T-helper 2 cell (primary cell): ENCODE results near the gene HOXA5.

ENCODE experiments used
- DNase-seq, 5 experiments: peaks; one replicate each; pipeline versions ENCODE4 v3.0.0 to v3.0.0-alpha.2; 2012 to 2022

The HOXA5 gene

GRCh38 chr7:27182285-27182841 is 38.9 kb upstream of the HOXA5 start:
- DNase-seq = peak in 1 of 5 experiments; percentile 1

- no peak for DNase-seq
Measured at GRCh38 chr7:27181795-27182275, 38.4 kb upstream of the HOXA5 start.

DNA sequence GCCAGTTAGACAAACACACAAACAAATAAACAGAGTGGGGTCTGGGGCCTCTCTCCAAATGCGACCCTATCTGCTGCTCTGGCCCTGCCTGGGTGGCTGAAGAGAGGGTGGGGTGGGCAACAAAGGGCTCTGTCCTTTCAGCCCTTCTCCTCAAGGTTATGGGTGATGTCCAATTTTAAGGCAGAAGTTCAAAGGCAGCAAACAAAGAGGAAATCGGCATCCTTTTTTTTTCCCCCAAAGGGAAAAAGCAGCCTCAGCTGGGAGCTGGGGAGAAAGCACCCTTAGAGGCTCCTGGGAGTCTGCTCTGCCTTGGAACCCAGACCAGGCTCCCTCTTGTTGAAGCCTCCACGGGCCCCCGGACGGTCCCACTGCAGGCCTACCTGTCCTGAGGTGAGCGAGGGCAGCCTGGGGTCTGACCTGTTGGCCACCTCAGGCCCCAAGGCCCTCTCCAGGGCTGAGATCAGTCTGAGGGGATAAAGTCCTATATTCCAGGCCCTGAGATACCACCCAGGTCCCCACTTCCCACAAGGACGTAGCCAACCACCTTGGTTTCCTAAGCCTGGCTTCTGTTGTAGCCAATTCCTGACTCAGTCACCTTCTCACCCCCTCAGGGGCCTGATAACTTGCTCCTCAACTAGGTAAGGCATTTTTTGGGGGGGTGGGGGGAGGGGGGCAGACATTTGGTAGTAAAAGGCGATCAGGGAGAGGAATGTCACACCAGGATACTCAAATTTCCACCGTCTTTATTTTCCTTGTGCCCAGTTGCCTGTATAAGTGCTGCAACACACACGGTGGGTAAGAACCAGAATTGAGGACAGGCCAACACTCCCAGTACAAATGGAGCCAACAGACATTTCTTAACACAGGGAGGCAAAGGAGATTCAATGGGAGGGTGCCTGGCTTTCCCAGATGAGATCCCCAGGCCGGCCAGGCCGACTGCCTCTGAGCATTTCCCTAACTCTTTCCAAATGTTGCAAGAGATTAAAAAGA is 37.2 kb upstream of the HOXA5 start:
- peak in 1 of 5 experiments; percentile 4 for DNase-seq

GRCh38 chr7:27179503-27180430 is 36.3 kb upstream of the HOXA5 start:
- DNase-seq = peak in 4 of 5 experiments; percentile 0 to 58 (median 42)

GRCh38 chr7:27179030-27179429 is 35.5 kb upstream of the HOXA5 start:
- DNase-seq = no peak

- no peak for DNase-seq
Measured at GRCh38 chr7:27178366-27178765, 34.9 kb upstream of the HOXA5 start.

DNA sequence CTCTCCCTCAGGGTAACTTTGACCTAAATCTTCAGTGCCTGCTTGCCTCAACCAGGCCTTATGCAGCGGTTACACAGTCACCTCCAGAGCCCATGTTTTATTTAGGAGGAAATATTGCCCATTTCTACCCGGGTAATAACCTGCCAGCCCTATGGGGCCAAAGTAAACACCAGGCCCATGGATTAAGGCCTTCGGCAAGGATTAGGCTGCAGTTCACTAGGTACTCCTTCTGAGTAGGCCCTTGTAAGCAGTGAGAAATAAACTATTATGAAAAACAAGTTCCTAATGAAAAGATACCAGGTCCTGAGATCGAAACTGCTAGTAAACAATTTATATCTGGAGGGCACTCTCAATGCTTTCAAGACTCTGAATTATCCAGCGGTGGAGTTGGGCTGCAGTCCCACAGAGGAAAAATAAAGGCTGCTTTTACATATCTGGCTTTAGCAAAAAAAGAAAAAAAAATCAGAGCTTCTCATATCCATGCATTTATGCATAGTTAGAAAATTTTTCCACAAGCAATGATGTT is 34.4 kb upstream of the HOXA5 start:
- DNase-seq = no peak

DNA sequence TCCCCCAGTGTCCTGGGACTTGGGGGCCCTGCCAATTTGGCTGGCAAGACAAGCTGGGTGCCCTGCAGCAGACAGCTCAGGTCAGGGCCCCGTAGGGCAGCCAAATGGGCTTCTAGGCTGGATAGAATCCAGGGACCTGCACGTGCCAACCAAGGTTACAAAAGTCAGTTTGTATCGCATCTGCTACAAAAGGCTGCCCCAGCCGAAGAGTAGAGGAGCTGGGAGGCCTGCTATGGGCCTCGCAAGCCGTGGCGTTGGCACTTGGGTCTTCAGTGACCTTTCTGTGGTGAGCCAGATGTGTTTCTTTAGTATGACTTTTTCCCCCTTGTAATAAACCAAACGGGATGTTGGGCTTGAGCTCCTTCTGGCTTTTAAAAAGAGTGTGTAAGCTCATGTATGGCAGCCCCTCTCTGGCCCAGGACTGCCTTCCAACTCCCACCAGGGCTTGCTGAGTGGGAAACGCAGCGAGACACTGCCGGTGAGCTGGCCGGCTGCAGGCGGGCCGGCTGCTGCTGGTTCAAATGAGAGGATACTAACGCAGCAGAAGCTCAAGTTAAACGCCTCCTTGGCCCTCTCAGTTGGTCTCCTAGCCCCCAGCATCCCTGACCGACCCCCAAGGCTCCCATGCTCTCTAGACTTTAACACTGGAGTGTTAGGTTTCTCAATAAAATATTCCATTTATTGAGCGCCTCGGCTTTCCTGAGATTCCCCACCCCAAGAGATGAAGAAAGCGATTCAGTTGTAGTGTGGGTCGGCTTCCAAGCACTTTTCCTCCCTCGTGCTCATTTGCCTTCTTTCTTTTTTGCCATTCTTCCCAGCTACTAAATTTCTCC is 33.7 kb upstream of the HOXA5 start:
- peak in 1 of 5 experiments; percentile 2 for DNase-seq

DNA sequence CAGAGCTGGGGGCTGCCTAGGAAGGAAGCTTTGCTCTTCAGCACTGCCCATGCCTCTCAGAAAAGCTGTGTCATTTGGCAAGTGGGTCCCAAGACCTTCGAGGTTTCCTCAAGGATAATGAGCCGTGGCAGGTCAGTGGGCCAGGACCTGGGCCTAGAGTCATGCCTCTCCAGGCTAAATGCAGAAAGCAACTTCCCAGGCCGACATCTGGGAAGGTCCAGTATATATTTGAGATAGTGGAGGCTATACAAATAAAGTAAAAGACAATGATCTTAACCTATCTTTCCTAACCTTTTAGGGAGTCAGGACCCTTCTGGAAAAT is 33.0 kb upstream of the HOXA5 start:
- no peak for DNase-seq

- peak in 1 of 5 experiments; percentile 4 for DNase-seq
Measured at GRCh38 chr7:27175626-27176523, 32.4 kb upstream of the HOXA5 start.

DNA sequence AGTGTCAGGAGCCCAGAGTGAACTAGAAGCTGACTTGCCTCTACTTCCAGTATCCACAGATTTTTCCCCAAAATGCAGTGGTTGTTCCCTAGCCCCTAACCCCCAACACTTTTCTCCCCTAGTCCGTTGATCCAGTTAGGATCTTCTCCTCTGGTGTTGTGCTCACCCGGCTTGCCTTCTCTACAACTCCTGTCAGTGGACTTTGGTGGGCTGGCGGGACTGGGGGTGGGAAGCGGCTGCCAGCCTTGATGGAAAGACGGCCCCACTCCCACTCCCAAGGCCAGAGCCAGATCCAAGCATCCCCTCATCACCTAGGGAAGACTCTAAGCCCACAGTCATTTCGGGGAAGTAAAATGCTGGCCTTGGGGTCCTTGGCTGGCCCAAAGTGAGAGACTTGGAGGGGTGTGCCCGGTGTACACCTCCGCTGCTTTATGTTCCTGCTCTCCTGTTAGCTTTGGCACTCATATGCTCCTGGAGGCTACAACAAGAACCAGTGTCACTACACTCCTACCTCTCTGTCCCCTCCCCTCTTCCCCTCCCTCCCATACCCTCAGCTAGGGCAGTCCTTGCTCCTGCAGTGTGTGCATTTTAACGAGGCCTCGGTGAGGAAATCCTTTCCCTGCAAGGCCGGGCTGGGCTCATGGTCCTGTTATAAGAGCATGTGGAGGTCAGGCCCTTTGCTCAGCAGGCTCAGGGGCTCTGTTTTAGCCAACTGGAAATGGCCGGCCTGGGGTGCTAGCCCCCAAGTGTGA is 31.6 kb upstream of the HOXA5 start:
- peak in 1 of 5 experiments; percentile 5 for DNase-seq

GRCh38 chr7:27173956-27174873 is 30.7 kb upstream of the HOXA5 start, which contains the start of gene HOXA10:
Gene HOXA10, minus strand, starts transcription at chr7:27174320. Its CDS starts 14 bp downstream, at chr7:27174306.
- peak in 1 of 5 experiments; percentile 11 for DNase-seq

DNA sequence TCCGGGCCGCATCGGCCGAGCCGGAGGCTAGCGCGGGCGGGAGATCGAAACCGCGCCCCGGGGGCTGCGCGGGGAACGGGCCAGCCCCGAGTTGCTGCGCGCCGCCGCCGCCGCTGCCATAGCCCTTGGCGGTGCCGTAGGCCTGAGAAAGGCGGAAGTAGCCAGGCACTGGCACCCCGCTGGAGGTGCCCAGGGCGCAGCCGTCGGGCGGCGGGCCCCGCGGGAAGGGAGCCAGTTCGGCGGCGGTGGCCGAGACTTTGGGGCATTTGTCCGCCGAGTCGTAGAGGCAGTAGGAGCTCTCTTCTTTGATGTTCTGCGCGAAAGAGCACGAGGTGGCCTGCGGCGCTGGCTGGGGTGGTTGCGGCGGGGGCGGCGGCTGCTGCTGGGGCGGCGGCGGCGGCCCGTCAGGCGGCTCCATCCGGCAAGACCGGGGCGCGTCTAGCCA is 30.1 kb upstream of the HOXA5 start:
- DNase-seq = peak in 1 of 5 experiments; percentile 12

GRCh38 chr7:27172823-27173510 is 29.5 kb upstream of the HOXA5 start:
- DNase-seq = peak in 1 of 5 experiments; percentile 9

DNA sequence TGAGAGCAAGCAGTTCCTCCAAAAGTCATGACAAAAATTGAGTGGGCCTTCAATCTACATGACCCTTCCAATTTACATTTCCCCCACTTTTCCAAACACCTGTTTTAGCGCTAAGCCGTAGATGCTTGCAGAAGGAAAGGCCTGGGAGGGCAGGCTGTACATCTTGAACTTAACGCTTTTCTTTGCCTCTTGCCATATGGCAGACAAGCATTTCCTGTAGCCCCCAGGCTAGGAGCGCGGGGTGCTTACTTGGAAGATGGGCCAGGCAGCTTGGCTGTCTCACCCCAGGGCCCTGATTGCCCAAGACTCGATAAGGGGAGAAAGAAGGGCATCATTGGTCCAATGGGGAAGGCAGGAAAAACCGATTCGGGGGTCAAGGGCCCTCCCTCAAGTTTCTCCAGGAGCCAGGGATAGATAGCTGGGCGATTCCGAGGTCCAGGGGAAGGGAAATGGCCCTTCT is 28.9 kb upstream of the HOXA5 start:
- DNase-seq = no peak

- DNase-seq = peak in 1 of 5 experiments; percentile 4
Measured at GRCh38 chr7:27171637-27172314, 28.3 kb upstream of the HOXA5 start.

- no peak for DNase-seq
Measured at GRCh38 chr7:27171325-27171636, 27.8 kb upstream of the HOXA5 start.
